Fibroblast of pulmonary artery (primary cell): Measurements from ENCODE around the gene SPANXN3.

Source experiments
- DNase-seq: peaks from one replicate; pipeline ENCODE4 v3.0.0-alpha.2; 2010; ENCODE audit warnings: low read depth
- H3K4me3 ChIP-seq: replicated peaks from 2 replicates; pipeline ENCODE4 v1.5.1; 2011; ENCODE audit warnings: low read depth, mild to moderate bottlenecking, control low read depth, low read length, moderate library complexity
- TF ChIP-seq, protein P1 (sequence below): IDR thresholded peaks from 2 replicates; pipeline ENCODE4 v1.5.1; 2011; ENCODE audit warnings: mild to moderate bottlenecking, control low read depth, low read length, inconsistent platforms; ENCODE audit errors: missing control alignments

The SPANXN3 gene

DNA sequence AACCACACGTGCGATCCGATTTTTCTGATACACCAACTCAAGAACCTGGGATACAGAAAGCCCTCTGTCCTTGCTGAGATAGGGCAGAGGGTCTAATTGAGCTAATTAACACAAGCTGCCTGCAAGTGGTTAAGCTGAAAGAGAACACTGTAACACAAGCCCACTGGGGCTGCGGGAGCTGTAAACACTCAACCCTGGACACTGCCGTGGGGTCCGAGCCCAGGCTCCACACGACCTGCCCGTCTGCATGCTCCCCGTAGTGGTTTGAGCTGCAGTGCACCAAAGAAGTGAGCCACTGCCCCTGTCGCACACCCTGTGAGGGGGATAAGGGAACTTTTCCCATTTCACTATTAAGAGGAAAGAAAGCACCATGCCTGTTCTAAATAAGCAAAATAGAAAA lies 54.6 kb downstream of the SPANXN3 start:
- H3K4me3 ChIP-seq = no peak overlapping the region
- no peak for DNase-seq
- TF ChIP-seq, protein P1, sequence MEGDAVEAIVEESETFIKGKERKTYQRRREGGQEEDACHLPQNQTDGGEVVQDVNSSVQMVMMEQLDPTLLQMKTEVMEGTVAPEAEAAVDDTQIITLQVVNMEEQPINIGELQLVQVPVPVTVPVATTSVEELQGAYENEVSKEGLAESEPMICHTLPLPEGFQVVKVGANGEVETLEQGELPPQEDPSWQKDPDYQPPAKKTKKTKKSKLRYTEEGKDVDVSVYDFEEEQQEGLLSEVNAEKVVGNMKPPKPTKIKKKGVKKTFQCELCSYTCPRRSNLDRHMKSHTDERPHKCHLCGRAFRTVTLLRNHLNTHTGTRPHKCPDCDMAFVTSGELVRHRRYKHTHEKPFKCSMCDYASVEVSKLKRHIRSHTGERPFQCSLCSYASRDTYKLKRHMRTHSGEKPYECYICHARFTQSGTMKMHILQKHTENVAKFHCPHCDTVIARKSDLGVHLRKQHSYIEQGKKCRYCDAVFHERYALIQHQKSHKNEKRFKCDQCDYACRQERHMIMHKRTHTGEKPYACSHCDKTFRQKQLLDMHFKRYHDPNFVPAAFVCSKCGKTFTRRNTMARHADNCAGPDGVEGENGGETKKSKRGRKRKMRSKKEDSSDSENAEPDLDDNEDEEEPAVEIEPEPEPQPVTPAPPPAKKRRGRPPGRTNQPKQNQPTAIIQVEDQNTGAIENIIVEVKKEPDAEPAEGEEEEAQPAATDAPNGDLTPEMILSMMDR = no peak

DNA sequence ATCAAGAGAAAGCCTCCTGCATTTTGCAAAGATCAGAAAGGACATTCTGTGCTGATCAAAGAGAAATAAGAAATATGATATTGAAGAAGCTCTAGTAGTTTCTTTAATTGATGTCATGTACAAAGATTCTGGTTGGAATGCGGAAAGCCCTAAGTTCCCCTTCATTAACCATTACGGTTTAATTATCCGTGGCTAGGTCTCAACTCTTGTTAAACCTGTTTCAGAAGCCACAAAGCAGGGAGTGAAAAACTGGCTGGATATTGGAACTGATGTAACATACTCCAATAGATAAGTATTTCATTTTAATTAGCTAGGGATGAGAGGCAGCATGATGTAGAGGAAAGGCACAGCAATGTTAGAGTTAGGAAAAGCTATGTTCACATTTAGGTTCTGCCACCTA lies 55.7 kb downstream of the SPANXN3 start:
- H3K4me3 ChIP-seq = no peak overlapping the region
- no peak for DNase-seq
- TF ChIP-seq, protein P1 = no peak
